Muscle of back (tissue), 11 donors: ENCODE measurements around the gene PAOX. TPM values are rescaled to one million over a fixed set of nuclear protein-coding genes. Genes with fewer than 3 reads are reported as not detected.
"Not testable (repeated sequence)": the region's sequence is repeated elsewhere in the genome, so short reads cannot be mapped to it uniquely, and the experiment has no call there.

ENCODE experiments used
- DNase-seq, 3 donors: peaks; one replicate each; pipeline versions ENCODE4 v3.0.0 to v3.0.0-alpha.2; 2013
- polyA plus RNA-seq, 10 donors: library from polyadenylated mRNA; unstranded; fragments of 120-200 nt; gene quantifications; one replicate each; pipeline ENCODE4 v1.2.1, GENCODE V29; 2013; ENCODE audit not compliant: insufficient read length in 10 of 10

The PAOX gene
- polyA plus RNA-seq, 10 donors, result 2.6 to 5.4 (median 3.0) TPM

DNA sequence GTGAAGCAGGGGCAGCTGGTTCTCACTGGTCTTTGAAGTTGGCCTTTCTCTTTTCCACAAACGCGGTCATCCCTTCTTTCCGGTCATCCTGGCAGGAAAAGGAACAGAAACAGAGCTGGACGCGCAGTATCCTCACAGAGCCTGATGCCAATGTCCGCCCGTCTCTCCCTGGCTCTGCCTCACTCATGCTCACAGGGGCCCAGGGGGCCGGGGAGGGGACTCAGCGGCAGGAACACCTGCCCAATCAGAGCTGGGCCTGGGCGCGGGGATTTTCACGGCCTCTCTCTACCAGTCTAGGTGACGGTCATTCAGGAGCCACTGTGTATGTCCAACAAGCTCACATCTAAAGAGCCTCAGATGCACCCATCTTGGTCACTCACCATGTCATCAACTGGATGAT is 16.2 kb upstream of the PAOX start:
- no peak for DNase-seq

GRCh38 chr10:133364645-133365431 is 14.2 kb upstream of the PAOX start:
- no peak for DNase-seq

DNA sequence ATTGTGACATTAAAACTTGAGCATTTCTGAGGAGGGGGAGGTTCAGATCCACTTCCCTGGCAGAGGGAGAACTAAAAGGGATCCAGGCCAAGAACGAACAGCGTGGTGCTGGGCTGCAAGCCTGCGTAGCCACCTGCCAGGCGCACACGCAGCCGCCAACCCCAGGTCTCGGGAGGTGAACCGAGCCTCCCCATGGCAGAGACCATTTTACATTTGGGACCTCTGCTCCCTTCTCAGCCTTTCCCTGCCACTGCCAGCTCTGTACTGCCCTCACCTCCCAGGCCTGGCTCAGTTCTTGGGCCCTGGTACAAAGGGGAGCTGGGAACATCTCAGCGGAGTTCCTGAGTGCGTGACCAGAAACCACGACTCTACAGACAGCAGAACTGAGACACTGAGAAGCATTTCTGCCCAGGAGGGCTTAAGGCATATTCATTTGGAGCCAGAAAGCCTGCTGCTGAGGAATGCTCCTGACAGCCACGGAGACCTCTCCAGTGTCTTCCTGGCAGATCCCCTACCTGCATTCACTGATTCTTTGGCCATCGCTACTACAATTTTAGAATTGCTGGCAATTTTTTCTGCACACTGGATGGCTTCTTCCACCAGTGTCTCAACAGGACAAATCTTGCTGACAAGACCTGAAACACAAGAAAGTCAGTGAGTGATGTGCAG is 13.5 kb upstream of the PAOX start:
- no peak for DNase-seq

DNA sequence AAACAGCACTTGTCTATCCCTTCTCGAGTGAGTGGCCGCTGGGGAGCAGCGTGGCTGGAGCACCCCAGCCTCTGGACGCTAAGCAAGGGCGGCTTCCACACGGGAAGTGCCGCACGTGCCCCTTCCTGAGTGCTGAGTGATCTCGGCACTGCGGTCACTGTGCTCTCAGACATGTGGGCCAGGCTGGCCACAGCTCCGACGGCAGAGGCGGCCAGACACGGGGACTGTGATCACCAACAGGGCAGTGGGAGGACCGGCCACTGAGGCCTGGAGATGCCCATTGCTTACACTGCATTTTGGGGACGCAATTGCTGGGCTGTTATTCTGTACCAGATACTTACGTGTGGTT is 13.0 kb upstream of the PAOX start:
- DNase-seq, result no peak

DNA sequence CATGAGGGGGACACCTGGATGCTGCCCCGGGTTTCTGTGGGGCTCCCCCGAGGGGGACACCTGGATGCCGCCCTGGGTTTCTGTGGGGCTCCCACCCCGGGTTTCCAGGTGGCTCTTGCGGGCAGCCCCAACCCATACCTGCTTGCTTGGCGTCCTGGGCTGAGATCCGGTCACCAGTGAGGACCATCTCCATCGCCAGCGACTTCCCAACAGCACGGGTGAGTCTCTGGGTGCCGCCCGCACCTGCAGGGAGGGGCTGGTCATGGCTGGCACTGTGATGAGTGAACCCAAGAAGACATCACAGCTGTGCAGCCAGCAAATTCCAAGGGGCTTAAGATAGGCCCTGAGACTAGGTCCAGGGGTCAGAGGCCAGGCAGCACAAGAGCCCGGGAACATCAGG is 12.3 kb upstream of the PAOX start:
- no peak for DNase-seq

GRCh38 chr10:133367461-133367860 is 11.6 kb upstream of the PAOX start:
- not testable (repeated sequence) for DNase-seq

GRCh38 chr10:133368153-133368552 is 10.9 kb upstream of the PAOX start:
- DNase-seq, result no peak

GRCh38 chr10:133370030-133370786 is 8.9 kb upstream of the PAOX start:
- DNase-seq, result peak in 1 of 3 donors; percentile 18

GRCh38 chr10:133372507-133372906 is 6.6 kb upstream of the PAOX start:
- no peak for DNase-seq

- DNase-seq, result peak; percentile 94 to 98 (median 97)
These were observed 5.6 kb upstream of the PAOX start, which contains the start of gene ECHS1 for GRCh38 chr10:133373174-133374090. Gene ECHS1 (minus strand): TSS chr10:133373354. CDS start chr10:133373333, 21 bp downstream.

GRCh38 chr10:133375357-133376115 is 3.5 kb upstream of the PAOX start:
- no peak for DNase-seq

DNA sequence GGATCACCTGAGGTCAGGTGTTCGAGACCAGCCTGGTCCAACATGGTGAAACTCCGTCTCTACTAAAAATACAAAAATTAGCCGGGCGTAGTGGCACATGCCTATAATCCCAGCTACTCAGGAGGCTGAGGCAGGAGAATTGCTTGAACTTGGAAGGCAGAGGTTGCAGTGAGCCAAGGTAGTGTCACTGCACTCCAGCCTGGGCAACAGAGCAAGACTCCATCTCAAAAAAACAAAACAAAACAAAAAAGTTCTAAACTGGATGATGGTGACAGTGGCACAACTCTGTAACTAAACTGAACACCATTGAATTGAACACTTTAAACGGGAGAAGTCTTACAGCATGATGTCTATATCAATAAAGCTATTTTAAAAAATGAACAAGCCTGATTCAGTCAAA is 2.9 kb upstream of the PAOX start:
- DNase-seq, result not testable (repeated sequence)

GRCh38 chr10:133377025-133377817 is 1.8 kb upstream of the PAOX start:
- no peak for DNase-seq

GRCh38 chr10:133377818-133378250 is 1.2 kb upstream of the PAOX start:
- no peak for DNase-seq

- DNase-seq, result peak; percentile 34 to 89 (median 64)
These were observed 588 bp upstream of the PAOX start for GRCh38 chr10:133378251-133379096.

- no peak for DNase-seq
These were observed 972 bp downstream of the PAOX start for GRCh38 chr10:133379801-133380666.

GRCh38 chr10:133381036-133381435 is 2.0 kb downstream of the PAOX start:
- DNase-seq, result no peak

DNA sequence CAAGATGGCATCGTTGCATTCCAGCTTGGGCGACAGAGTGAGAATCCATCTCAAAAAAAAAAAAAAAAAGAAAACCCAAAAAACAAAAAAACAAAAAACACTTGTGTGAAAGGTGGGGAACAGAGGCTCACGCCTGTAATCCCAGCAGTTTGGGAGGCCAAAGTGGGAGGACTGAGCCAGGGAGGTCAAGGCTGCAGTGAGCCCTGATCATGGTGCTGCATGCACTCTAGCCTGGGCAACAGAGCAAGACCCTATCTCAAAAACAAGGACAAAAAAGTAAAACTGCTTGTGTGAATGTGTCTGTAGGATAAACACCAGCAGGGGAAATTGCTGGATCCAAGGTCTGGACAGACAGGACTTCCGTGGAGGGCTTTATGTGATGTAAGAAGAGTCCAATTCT is 4.5 kb downstream of the PAOX start:
- DNase-seq, result no peak
